ENCODE data around the gene LRIG2. TPM values are rescaled to one million over a fixed set of nuclear protein-coding genes. Genes with fewer than 3 reads are reported as not detected.

The LRIG2 gene
- total and polyA plus RNA-seq, 7 donors: 1.2 to 24.2 (median 14.1) TPM

DNA sequence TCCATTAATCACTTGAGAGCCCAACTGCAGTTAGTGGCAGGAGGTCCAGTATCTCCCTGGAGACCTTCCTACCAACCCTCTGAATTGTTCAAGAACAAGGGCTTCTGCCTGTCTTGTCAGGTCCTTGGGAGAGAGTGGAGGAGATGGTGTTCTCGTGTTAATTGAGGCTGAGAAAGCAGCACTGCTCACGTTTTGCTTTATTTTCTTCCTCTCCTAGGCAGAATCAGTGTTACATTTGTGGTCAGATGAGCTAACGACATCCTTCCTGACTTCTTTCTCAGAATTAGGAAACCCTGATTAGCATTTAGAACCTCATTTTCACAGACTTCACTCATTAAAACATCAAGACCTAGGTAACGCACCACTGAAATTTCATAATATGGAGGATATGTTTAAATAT lies 26.4 kb upstream of the LRIG2 start:
- no peak for DNase-seq
- H3K36me3 ChIP-seq: no peaks in the 10 kb centered on the region
- TF ChIP-seq POLR2AphosphoS5 (IDR thresholded peaks at IDR 0.05) (no peak), EP300 (IDR thresholded peaks at IDR 0.05) (no peak), POLR2A (IDR thresholded peaks at IDR 0.05) (no peak)
- TF ChIP-seq, protein P1, sequence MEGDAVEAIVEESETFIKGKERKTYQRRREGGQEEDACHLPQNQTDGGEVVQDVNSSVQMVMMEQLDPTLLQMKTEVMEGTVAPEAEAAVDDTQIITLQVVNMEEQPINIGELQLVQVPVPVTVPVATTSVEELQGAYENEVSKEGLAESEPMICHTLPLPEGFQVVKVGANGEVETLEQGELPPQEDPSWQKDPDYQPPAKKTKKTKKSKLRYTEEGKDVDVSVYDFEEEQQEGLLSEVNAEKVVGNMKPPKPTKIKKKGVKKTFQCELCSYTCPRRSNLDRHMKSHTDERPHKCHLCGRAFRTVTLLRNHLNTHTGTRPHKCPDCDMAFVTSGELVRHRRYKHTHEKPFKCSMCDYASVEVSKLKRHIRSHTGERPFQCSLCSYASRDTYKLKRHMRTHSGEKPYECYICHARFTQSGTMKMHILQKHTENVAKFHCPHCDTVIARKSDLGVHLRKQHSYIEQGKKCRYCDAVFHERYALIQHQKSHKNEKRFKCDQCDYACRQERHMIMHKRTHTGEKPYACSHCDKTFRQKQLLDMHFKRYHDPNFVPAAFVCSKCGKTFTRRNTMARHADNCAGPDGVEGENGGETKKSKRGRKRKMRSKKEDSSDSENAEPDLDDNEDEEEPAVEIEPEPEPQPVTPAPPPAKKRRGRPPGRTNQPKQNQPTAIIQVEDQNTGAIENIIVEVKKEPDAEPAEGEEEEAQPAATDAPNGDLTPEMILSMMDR (IDR thresholded peaks at IDR 0.05): no peak
- 54 to 85% methylated on average over 4 of the region's 4 CpGs for WGBS, 2 donors
- H3K4me1 ChIP-seq: peaks cover 0 to 14% (median 10%) of the 10 kb centered on the region in 4 donors
- H3K9me3 ChIP-seq: no peaks in the 10 kb centered on the region
- H3K27me3 ChIP-seq: no peaks in the 10 kb centered on the region
- no peak overlapping the region for H3K4me3 ChIP-seq
- H3K27ac ChIP-seq: no peak overlapping the region
- intact Hi-C loops (cut with DNase I): no loop called here

DNA sequence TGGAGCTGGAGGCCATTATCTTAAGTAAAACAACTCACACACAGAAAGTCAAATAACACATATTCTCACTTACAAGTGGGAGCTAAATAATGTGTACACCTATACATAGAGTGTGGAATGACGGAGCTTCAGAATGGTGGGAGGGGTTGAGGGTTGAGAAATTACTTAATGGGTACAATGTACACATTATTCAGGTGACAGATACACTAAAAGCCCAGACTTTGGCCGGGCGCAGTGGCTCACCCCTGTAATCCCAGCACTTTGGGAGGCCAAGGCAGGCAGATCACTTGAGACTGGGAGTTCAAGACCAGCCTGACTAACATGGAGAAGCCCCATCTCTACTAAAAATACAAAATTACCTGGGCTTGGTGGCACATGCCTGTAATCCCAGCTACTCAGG lies 24.9 kb upstream of the LRIG2 start:
- 17 to 69% methylated on average over 3 of the region's 3 CpGs for WGBS, 2 donors
- intact Hi-C loops (cut with DNase I): no loop called here
- no peak for DNase-seq
- peaks cover 0 to under 1% (median 0%) of the 10 kb centered on the region in 4 donors for H3K4me1 ChIP-seq
- no peaks in the 10 kb centered on the region for H3K27me3 ChIP-seq
- H3K36me3 ChIP-seq: no peaks in the 10 kb centered on the region
- H3K27ac ChIP-seq: no peak overlapping the region
- no peaks in the 10 kb centered on the region for H3K9me3 ChIP-seq
- H3K4me3 ChIP-seq: no peak overlapping the region
- TF ChIP-seq POLR2AphosphoS5 (IDR thresholded peaks at IDR 0.05): no peak

DNA sequence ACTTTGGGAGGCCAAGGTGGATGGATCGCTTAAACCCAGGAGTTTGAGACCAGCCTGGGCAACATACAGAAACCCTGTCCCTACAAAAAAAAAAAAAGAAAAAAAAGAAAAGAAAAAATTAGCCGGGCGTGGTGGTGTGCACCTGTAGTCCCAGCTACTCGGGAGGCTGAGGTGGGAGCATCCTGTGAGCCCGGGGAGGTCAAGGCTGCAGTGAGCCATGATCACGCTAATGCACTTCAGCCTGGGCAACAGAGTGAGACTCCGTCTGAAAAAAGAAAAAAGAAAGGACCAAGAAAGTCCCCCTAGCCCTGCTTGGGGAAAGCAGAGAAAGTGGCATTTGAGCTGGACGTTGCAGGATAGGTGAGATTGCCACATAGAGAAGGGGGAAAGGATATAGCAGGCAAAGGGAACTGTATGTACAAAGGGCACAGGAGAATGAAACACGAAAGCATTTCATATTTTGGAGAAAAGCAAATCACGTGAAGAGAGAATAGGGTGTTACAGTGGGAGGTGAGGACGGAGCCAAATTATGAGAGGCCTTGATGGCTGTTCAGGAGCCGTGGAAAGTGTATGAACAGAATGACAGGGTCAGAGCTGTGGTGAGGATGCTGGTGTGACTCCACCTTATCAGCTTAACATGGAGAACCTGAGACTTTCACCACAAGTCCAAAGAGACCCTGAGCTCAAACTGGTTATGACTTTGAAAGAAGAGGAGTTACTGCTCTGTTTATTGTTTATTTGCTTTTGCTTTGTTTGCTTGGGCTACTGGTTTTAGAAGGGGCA lies 19.5 kb upstream of the LRIG2 start:
- Histone ChIP-seq H3K27me3 (no peaks in the 10 kb centered on the region), H3K9me3 (no peaks in the 10 kb centered on the region), H3K4me1 (no peaks in the 10 kb centered on the region), H3K27ac (no peak overlapping the region), H3K36me3 (no peaks in the 10 kb centered on the region), H3K4me3 (no peak overlapping the region)
- intact Hi-C loops (cut with DNase I): no loop called here
- TF ChIP-seq POLR2A (IDR thresholded peaks at IDR 0.05): no peak
- TF ChIP-seq POLR2AphosphoS5 (IDR thresholded peaks at IDR 0.05): no peak
- TF ChIP-seq, protein P1 (IDR thresholded peaks at IDR 0.05): no peak
- TF ChIP-seq EP300 (IDR thresholded peaks at IDR 0.05): no peak
- WGBS, 2 donors: 71 to 83% methylated on average over 12 of the region's 12 CpGs
- no peak for DNase-seq

DNA sequence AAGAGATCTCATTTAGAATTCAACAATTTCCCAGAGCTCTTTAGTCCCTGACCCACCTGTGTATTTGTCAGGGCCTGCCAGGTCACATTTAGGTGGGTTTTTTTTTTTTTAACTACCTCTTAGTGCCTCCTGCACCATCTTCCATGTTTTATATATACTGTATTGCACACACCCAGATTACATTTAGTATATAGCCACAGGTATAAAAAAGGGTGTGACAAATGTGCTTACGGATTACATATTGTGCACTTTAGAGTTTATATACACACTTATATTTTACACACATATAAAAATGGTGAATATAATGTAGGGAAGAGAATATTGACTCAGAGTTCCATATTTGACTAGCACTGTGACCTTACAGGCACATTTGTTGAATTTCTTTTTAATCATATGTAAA lies 17.4 kb upstream of the LRIG2 start:
- Histone ChIP-seq H3K36me3 (no peaks in the 10 kb centered on the region), H3K27me3 (no peaks in the 10 kb centered on the region), H3K27ac (no peak overlapping the region), H3K4me1 (no peaks in the 10 kb centered on the region), H3K9me3 (no peaks in the 10 kb centered on the region), H3K4me3 (no peak overlapping the region)
- TF ChIP-seq POLR2A (IDR thresholded peaks at IDR 0.05): no peak
- no peak for TF ChIP-seq POLR2AphosphoS5 (IDR thresholded peaks at IDR 0.05)
- TF ChIP-seq EP300 (IDR thresholded peaks at IDR 0.05): no peak
- WGBS, 2 donors: 25 to 67% methylated on average over 1 of the region's 1 CpG
- DNase-seq: no peak
- intact Hi-C loops (cut with DNase I): no loop called here

DNA sequence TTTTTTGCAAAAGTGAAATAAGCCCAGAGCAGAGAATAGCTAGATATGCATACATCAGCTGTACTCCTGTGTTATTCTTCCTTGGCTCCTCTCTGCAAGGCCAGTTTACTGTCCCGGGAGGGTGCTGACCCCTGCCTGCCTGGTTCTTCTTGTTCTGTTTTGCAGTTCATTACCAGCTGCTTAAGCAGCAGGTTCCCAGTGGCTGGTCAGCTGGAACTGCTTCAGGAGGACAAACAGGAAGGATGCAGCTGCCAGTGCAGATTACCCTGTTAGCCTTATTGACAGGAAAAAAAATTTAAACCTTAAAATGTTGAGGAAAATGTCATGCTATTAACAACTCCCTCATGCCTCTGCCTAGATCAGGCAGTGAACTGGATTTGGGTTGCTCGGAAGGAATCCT lies 16.0 kb upstream of the LRIG2 start:
- intact Hi-C loops (cut with DNase I): no loop called here
- WGBS, 2 donors: 44 to 57% methylated on average over 2 of the region's 2 CpGs
- DNase-seq: no peak

More for the DNA sequence above, 16.0 kb upstream of the LRIG2 start:
- no peak overlapping the region for H3K4me3 ChIP-seq
- H3K27me3 ChIP-seq: no peaks in the 10 kb centered on the region
- no peaks in the 10 kb centered on the region for H3K9me3 ChIP-seq
- no peaks in the 10 kb centered on the region for H3K4me1 ChIP-seq
- TF ChIP-seq POLR2A (IDR thresholded peaks at IDR 0.05) (no peak), EP300 (IDR thresholded peaks at IDR 0.05) (no peak), POLR2AphosphoS5 (IDR thresholded peaks at IDR 0.05) (no peak)
- TF ChIP-seq, protein P1 (IDR thresholded peaks at IDR 0.05): no peak
- H3K36me3 ChIP-seq: no peaks in the 10 kb centered on the region
- no peak overlapping the region for H3K27ac ChIP-seq

Measured in sigmoid colon (tissue), 7 donors.